Endothelial cell of umbilical vein (primary cell): Measurements from ENCODE around the gene CD300LG. TPM values are rescaled to one million over a fixed set of nuclear protein-coding genes. Genes with fewer than 3 reads are reported as not detected.

Experiments used
- BruUV-seq: library from RNA; stranded (reverse); fragments of 400-500 nt; replicated peaks from 2 replicates; lab custom pipeline; 2021; lab: Mats Ljungman, UMichigan
- CTCF ChIA-PET: fragments of 300-600, 350-600 bp; sonication (Branson Sonifier 250); formaldehyde crosslinking; loops from one replicate; lab custom pipeline; 2021; ENCODE audit warnings: antibody characterized with exemption, inconsistent platforms; lab: Charles Lee
- POLR2A ChIA-PET: fragments of 300-600, 350-600 bp; sonication (Branson Sonifier 250); formaldehyde crosslinking; loops from one replicate; lab custom pipeline; 2021; ENCODE audit warnings: antibody characterized with exemption, inconsistent platforms; lab: Charles Lee
- DNase-seq: peaks from one replicate; pipeline ENCODE4 v3.0.0-alpha.2; 2011; ENCODE audit warnings: low read depth, low spot score
- FAIRE-seq: peaks from 2 replicates; lab custom pipeline; 2011; peaks lifted over from hg19 to GRCh38; lab: Jason Lieb, UNC
- H2AFZ ChIP-seq: 2 replicates; pipeline ENCODE4 v1.6.0; 2012; ENCODE audit warnings: low read depth, low read length, control low read depth, inconsistent platforms
- H3K27ac ChIP-seq: 2 replicates; pipeline ENCODE4 v1.5.1; 2011; ENCODE audit warnings: low read depth, mild to moderate bottlenecking, control low read depth, low read length, moderate library complexity; ENCODE audit not compliant: insufficient read depth
- H3K27me3 ChIP-seq, 2 experiments: 2 replicates each; pipeline versions ENCODE4 v1.6.0 to v1.6.1; 2011; ENCODE audit warnings: low read length in 2 of 2, mixed read lengths in 1 of 2; ENCODE audit not compliant: control insufficient read depth in 2 of 2, insufficient read depth in 2 of 2
- H3K36me3 ChIP-seq, 2 experiments: 2 replicates in 1 of 2; 3 replicates in 1 of 2; pipeline ENCODE4 v1.5.1; 2011; ENCODE audit warnings: low read length in 2 of 2, mild to moderate bottlenecking in 1 of 2, moderate library complexity in 1 of 2; ENCODE audit not compliant: control insufficient read depth in 2 of 2, insufficient read depth in 2 of 2; ENCODE audit errors: extremely low read depth in 1 of 2
- H3K4me1 ChIP-seq: 3 replicates; pipeline ENCODE4 v1.5.1; 2011; ENCODE audit warnings: mild to moderate bottlenecking, low read length; ENCODE audit not compliant: control insufficient read depth, insufficient read depth; ENCODE audit errors: extremely low read depth
- H3K4me2 ChIP-seq: 2 replicates; pipeline ENCODE4 v1.6.1; 2011; ENCODE audit warnings: low read length, control low read depth, mixed read lengths; ENCODE audit not compliant: insufficient read depth
- H3K4me3 ChIP-seq, 3 experiments: fragments of 200-600 bp in 1 of 3; sonication (generic), shearing (Covaris generic) in 1 of 3; replicated peaks in 1 of 3; 2 replicates each; pipeline ENCODE4 v1.5.1; 2011 to 2016; ENCODE audit warnings: control low read depth in 3 of 3, low read length in 3 of 3, mild to moderate bottlenecking in 2 of 3, inconsistent platforms in 1 of 3, low read depth in 1 of 3, moderate library complexity in 1 of 3; ENCODE audit not compliant: insufficient read depth in 1 of 3
- H3K79me2 ChIP-seq: 2 replicates; pipeline ENCODE4 v1.6.0; 2012; ENCODE audit warnings: low read length, inconsistent platforms; ENCODE audit not compliant: control insufficient read depth, insufficient read depth
- H3K9ac ChIP-seq: replicated peaks from 2 replicates; pipeline ENCODE3; 2011; ENCODE audit warnings: low read length, control low read depth; ENCODE audit not compliant: insufficient read depth; ENCODE audit errors: extremely low read depth
- H3K9me1 ChIP-seq: replicated peaks from 3 replicates; pipeline ENCODE4 v1.6.0; 2011; ENCODE audit warnings: mild to moderate bottlenecking, low read length; ENCODE audit not compliant: control insufficient read depth, insufficient read depth; ENCODE audit errors: extremely low read depth
- H3K9me3 ChIP-seq: replicated peaks from 2 replicates; pipeline ENCODE4 v1.5.1; 2012; ENCODE audit warnings: low read length, inconsistent platforms; ENCODE audit not compliant: control insufficient read depth, insufficient read depth
- H4K20me1 ChIP-seq: replicated peaks from 2 replicates; pipeline ENCODE3; 2011; ENCODE audit warnings: mild to moderate bottlenecking, low read length; ENCODE audit not compliant: control insufficient read depth, insufficient read depth; ENCODE audit errors: extremely low read depth
- EZH2 ChIP-seq: IDR thresholded peaks from 2 replicates; pipeline ENCODE4 v1.6.1; 2012; ENCODE audit warnings: borderline replicate concordance, low read depth, mild to moderate bottlenecking, moderate library complexity, low read length, inconsistent platforms; ENCODE audit not compliant: severe bottlenecking
- GATA2 ChIP-seq: IDR thresholded peaks from 2 replicates; pipeline ENCODE4 v1.7.0; 2011; ENCODE audit warnings: low read depth, mild to moderate bottlenecking, moderate library complexity, mixed read lengths, low read length; ENCODE audit not compliant: insufficient read length, insufficient read depth
- MYC ChIP-seq: IDR thresholded peaks from one replicate; pipeline ENCODE4 v1.6.1; 2011; ENCODE audit warnings: mild to moderate bottlenecking, low read depth, low read length
- POLR2A ChIP-seq: IDR thresholded peaks from 2 replicates; pipeline ENCODE4 v1.6.1; 2012; ENCODE audit warnings: low read depth, mild to moderate bottlenecking, control low read depth, low read length
- dilution Hi-C: fragments of 300-500 bp; cut with MboI; formaldehyde crosslinking; loops from one replicate; pipeline ENCODE4 v1.15.0; 2019; ENCODE audit warnings: low sequenced_read_pairs; ENCODE audit not compliant: extremely low pct_ligation_motif_present
- intact Hi-C: fragments of 100-400 bp; cut with micrococcal nuclease; formaldehyde crosslinking; loops from one replicate; pipeline ENCODE4 v1.10.0; 2022
- polyA plus RNA-seq, 4 experiments: library from polyadenylated mRNA; depleted of rRNA in 3 of 4; stranded (reverse) in 3 of 4; unstranded in 1 of 4; fragments of >200 nt; gene quantifications; 2 replicates each; pipeline versions ENCODE4 v1.2.1 to v1.2.3, GENCODE V29; 2011 to 2012; ENCODE audit warnings: missing spikeins in 1 of 4
- total RNA-seq: library from RNA; stranded (reverse); gene quantifications from 2 replicates; pipeline ENCODE4 v1.2.3, GENCODE V29; 2021

CD300LG gene
- total and polyA plus RNA-seq, 2 donors (not counting 3 experiments of a cell fraction or from before 2014, with no cell fraction given): not detected

GRCh38 chr17:43842975-43843325, 4.0 kb upstream of the CD300LG start:
- no peak overlapping the region for H3K27ac ChIP-seq
- H4K20me1 ChIP-seq: no peaks in the 10 kb centered on the region
- dilution Hi-C loops: no loop called here
- intact Hi-C loops: no loop called here
- no peaks in the 10 kb centered on the region for H3K4me1 ChIP-seq
- ChIA-PET CTCF (interaction anchor here (1.0 kb wide), 1 partner anchor 53 kb away, joined by 5 read pairs; no protein-coding TSS in a partner anchor), POLR2A (no interaction called here)
- no peak overlapping the region for H3K4me3 ChIP-seq
- no peaks in the 10 kb centered on the region for H3K9me3 ChIP-seq
- no peak for FAIRE-seq
- no peak overlapping the region for H3K9ac ChIP-seq
- no peaks in the 10 kb centered on the region for H3K36me3 ChIP-seq
- no peaks in the 10 kb centered on the region for H3K79me2 ChIP-seq
- no peak overlapping the region for H3K4me2 ChIP-seq
- H3K27me3 ChIP-seq: peaks cover 0 to 2% of the 10 kb centered on the region in 2 experiments
- no peak for DNase-seq
- no TSS peak for BruUV-seq
- TF ChIP-seq POLR2A: no peak
- H2AFZ ChIP-seq: no peak overlapping the region
- H3K9me1 ChIP-seq: no peaks in the 10 kb centered on the region

DNA sequence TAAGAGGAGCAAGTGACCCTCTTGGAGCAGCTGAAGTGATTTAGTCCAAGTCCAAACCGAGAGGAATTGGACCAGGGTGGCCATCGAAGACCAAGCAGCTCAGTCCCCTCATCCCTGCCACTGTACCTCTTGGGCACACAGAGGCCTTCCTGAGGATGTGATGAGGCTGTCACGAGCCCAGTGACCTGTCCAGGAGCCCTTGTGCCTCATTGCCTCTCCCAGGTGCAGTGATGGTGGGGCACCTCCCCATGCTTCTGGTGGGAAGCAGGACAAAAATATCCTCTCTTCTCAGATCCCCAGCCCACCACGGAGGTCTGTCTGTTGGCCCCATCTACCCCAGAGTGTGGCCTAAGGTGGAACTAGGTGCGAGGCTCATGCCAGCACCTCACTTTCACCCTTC, 2.7 kb upstream of the CD300LG start:
- ChIA-PET POLR2A (no interaction called here), CTCF (interaction anchor here (1.3 to 3.8 kb wide), 2 partner anchors 36 to 55 kb away, joined by 4 to 153 read pairs; no protein-coding TSS in a partner anchor)
- dilution Hi-C loops (no loop called here), intact Hi-C loops (no loop called here)
- Histone ChIP-seq H3K4me2 (no peak overlapping the region), H3K9me1 (no peaks in the 10 kb centered on the region), H3K9ac (no peak overlapping the region), H3K36me3 (no peaks in the 10 kb centered on the region), H3K9me3 (no peaks in the 10 kb centered on the region), H3K4me1 (no peaks in the 10 kb centered on the region), H3K27me3 (peaks cover 0 to 2% of the 10 kb centered on the region in 2 experiments), H3K4me3 (no peak overlapping the region), H3K27ac (no peak overlapping the region), H3K79me2 (no peaks in the 10 kb centered on the region), H4K20me1 (no peaks in the 10 kb centered on the region), H2AFZ (no peak overlapping the region)
- no TSS peak for BruUV-seq
- FAIRE-seq (no peak), DNase-seq (no peak)
- TF ChIP-seq MYC (no peak), GATA2 (no peak), EZH2 (no peak)
